ENCODE data around the gene DCLK1.

DCLK1 gene

DNA sequence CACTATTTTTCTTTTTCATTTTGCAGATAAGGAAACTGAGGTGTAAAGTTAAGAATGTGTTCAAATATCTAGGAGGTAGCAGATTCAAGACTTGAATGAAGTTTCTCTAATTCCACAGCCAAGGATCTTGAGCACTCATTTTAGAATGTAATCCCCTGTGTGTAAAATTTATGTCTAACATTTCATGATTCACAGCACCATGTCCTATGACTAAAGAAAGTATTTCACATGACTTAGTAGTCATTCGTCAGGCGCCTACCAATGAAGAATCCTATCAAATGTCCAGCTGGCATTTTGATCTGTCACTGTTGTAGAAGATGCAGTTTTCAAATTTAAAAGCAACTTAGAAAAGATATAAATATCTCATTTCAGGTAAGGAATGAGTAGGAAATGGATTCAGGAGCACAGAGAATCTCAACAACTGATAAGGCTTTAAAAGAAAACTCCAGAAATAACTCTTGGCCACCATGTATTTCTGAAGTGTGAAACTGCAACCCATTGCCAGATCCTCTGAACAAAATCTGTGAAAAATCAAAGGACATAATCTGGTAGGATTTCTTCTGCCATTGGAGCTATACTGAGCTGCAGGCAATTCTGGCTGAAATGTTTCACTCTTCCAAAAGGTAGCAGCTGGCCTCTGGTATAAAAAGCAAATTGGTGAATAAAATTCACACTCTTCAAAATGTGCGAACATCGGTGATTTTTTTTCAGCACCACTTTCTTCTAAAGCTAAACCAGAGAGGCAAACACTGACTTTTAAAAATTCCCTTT lies 92.2 kb downstream of the DCLK1 start:
- no peak overlapping the region for H3K4me3 ChIP-seq (ENCODE audit: low read depth, low read length)
- DNase-seq (ENCODE audit: low read depth, low spot score) = no peak
- TF ChIP-seq, protein P1, sequence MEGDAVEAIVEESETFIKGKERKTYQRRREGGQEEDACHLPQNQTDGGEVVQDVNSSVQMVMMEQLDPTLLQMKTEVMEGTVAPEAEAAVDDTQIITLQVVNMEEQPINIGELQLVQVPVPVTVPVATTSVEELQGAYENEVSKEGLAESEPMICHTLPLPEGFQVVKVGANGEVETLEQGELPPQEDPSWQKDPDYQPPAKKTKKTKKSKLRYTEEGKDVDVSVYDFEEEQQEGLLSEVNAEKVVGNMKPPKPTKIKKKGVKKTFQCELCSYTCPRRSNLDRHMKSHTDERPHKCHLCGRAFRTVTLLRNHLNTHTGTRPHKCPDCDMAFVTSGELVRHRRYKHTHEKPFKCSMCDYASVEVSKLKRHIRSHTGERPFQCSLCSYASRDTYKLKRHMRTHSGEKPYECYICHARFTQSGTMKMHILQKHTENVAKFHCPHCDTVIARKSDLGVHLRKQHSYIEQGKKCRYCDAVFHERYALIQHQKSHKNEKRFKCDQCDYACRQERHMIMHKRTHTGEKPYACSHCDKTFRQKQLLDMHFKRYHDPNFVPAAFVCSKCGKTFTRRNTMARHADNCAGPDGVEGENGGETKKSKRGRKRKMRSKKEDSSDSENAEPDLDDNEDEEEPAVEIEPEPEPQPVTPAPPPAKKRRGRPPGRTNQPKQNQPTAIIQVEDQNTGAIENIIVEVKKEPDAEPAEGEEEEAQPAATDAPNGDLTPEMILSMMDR (IDR thresholded peaks at IDR 0.05; ENCODE audit: insufficient read depth, low read length, missing control alignments) = no peak
- ChIA-PET CTCF (interaction anchor here (0.6 to 1.3 kb wide), 2 partner anchors 16 to 60 kb away, joined by 3 read pairs; no protein-coding TSS in a partner anchor), POLR2A (no interaction called here)

GRCh38 chr13:36033035-36033434 lies 98.1 kb downstream of the DCLK1 start:
- TF ChIP-seq, protein P1 (IDR thresholded peaks at IDR 0.05; ENCODE audit: insufficient read depth, low read length, missing control alignments) = no peak

DNA sequence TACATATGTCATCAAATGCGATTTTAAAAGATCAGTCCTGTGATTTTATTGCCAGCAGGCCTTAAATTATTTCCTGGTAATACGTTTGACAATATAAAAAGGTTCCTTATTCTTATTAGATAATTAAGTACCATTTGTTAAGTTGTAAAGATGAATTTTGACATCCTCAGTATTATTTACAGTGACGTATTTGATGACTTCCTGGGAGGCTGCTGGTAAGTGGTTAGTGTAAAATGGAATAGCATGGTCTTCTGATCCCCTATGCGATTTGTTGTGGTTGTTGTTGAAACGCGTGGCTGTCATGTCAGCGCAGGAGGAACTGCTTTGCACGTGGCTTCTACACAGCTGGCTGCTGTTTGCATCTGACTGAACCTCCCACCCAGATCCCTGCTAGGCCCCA lies 99.7 kb downstream of the DCLK1 start:
- no peak overlapping the region for H3K4me3 ChIP-seq (ENCODE audit: low read depth, low read length)
- no peak for DNase-seq (ENCODE audit: low read depth, low spot score)
- CTCF ChIA-PET = no interaction called here
- POLR2A ChIA-PET = no interaction called here
- TF ChIP-seq, protein P1 (IDR thresholded peaks at IDR 0.05; ENCODE audit: insufficient read depth, low read length, missing control alignments) = no peak

More at GRCh38 chr13:36033035-36033434, 98.1 kb downstream of the DCLK1 start:
- DNase-seq (ENCODE audit: low read depth, low spot score) = no peak
- ChIA-PET POLR2A (no interaction called here), CTCF (interaction anchor here (1.8 kb wide), 1 partner anchor 54 kb away, joined by 3 read pairs; no protein-coding TSS in a partner anchor)
- no peak overlapping the region for H3K4me3 ChIP-seq (ENCODE audit: low read depth, low read length)

GRCh38 chr13:36030670-36031331 lies 100.4 kb downstream of the DCLK1 start:
- peak; percentile 2 for DNase-seq (ENCODE audit: low read depth, low spot score)
- ChIA-PET POLR2A (no interaction called here), CTCF (no interaction called here)
- no peak overlapping the region for H3K4me3 ChIP-seq (ENCODE audit: low read depth, low read length)
- TF ChIP-seq, protein P1 (IDR thresholded peaks at IDR 0.05; ENCODE audit: insufficient read depth, low read length, missing control alignments) = no peak

GRCh38 chr13:36029166-36029565 lies 102.0 kb downstream of the DCLK1 start:
- TF ChIP-seq, protein P1 (IDR thresholded peaks at IDR 0.05; ENCODE audit: insufficient read depth, low read length, missing control alignments) = no peak
- CTCF ChIA-PET = no interaction called here
- POLR2A ChIA-PET = no interaction called here
- H3K4me3 ChIP-seq (ENCODE audit: low read depth, low read length) = no peak overlapping the region
- DNase-seq (ENCODE audit: low read depth, low spot score) = no peak

DNA sequence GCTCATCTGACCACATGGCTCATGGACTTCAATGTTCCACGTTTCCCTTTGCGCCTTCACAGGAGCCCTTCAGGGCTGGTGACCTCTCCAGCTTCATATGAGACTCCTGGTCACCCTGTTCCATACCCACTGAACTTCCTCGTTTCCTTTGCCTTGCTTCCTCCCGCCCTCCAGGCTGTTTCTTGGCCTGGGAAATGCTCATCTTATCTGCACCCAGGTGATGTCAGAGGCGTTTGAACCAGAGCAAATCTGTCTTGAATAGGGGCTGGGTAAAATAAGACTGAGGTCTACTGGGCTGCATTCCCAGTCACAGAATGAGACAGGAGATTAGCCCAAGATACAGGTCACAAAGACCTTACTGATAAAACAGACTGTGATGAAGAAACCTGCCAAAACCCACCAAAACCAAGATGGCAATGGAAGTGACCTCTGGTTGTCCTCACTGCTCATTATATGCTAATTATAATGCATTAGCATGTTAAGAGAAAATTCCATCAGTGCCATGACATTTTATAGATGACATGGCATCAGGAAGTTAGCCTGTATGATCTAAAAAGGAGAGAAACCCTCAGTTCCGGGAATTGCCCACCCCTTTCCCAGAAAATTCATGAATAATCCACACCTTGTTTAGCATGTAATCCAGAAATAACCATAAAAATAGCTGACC lies 102.7 kb downstream of the DCLK1 start:
- CTCF ChIA-PET = no interaction called here
- POLR2A ChIA-PET = no interaction called here
- TF ChIP-seq, protein P1 (IDR thresholded peaks at IDR 0.05; ENCODE audit: insufficient read depth, low read length, missing control alignments) = no peak
- no peak for DNase-seq (ENCODE audit: low read depth, low spot score)
- no peak overlapping the region for H3K4me3 ChIP-seq (ENCODE audit: low read depth, low read length)
